ENCODE data around the gene ZNF322. TPM values are rescaled to one million over a fixed set of nuclear protein-coding genes. Genes with fewer than 3 reads are reported as not detected.

The ZNF322 gene
- total RNA-seq, 2 donors from 2014 or later: 10.2 to 13.8 TPM

DNA sequence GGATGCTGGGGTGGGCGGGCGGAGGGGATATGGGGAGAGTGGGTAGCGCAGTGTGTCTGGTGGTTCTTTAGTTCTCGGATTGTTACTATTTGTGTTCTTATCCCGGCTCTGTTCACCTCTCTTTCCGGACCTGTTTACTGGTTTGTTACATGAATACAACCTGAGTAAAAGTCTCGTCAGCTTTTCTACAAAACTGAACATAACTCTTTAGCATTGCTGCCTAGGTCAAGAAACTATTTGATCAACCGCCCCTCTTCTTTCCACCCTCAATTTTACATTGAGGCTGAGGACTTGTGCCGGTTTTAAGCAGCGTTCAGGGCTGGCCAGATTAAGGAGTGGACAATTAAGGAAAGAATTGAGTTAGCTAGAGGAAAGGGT lies 62.2 kb downstream of the ZNF322 start:
- Mint-ChIP-seq H3K36me3 (peaks cover 7 to 19% of the 10 kb centered on the region in 2 donors), H3K9me3 (no peaks in the 10 kb centered on the region), H3K27ac (no peak overlapping the region)
- ATAC-seq (no peak), DNase-seq (ENCODE audit: low spot score in 2 of 2) (no peak)

DNA sequence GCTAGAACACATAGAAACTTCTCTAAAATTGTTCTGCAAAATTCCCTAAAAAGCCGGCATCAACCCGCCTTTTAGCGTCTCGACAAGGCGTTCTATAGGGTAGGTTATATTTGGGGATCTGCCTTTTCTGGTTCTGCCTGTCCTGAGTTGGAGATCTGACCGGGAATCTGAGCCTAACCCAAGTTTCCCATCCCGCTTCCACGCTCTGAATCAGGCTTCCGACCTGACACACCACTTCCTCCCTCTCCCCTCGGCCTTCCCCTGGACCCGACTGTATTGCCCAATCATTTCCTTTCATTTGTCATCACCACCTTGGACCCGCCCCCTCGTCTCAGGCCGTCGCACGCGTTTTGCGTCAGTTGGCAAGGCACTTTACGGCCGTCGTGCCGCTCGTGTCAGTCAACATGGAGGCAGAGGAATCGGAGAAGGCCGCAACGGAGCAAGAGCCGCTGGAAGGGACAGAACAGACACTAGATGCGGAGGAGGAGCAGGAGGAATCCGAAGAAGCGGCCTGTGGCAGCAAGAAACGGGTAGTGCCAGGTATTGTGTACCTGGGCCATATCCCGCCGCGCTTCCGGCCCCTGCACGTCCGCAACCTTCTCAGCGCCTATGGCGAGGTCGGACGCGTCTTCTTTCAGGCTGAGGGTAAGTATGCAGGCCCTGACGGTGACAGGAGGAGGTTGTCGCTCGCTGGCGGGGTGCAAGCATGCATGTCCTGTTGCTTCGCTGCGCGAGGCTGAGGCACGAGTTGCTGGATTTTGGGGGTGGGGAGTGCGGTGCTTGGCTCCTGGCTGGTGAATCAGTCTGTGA lies 62.8 kb downstream of the ZNF322 start, which contains the start of gene ABT1:
TSS of gene ABT1 (plus strand) at position 375 of the 810 bp plus-strand sequence. CDS start at position 405, 30 bp downstream.
- DNase-seq (ENCODE audit: low spot score in 2 of 2) (peak; percentile 95 to 97), ATAC-seq (peak; percentile 78 to 82)
- Mint-ChIP-seq H3K27ac (no peak within 1 kb of the TSS), H3K36me3 (peaks cover 7 to 19% of the 10 kb centered on the region in 2 donors), H3K9me3 (no peaks in the 10 kb centered on the region)

DNA sequence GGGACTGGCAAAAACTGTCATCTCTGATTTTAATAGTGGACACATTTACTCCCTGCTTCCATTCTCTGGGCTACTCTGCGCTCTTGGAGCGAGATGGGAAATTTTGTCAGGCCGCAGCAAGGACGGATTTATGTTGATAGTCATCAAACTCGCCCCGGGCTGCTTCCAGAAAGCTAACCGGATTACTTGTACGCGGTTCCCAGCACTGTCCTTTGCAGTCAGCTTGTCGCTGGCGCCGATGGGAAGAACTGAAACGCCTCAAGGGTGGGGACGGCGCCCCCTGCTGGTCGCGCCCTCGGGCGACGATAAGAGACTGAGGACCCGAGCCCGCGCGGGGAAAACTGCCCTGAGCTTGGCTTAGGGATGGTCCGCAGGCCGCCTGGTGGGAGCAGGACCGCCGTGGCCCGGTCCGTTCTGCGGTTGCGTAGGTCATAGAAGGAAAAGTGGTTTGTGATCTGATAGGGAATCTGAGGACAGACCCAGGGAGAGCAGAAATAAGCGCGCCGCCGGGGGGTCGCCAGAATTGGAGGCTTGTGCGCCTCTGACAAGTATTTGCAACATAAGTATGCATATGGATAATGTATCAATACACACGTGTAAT lies 63.8 kb downstream of the ZNF322 start:
- no peak overlapping the region for H3K27ac Mint-ChIP-seq
- DNase-seq (ENCODE audit: low spot score in 2 of 2): peak; percentile 89 to 91
- no peaks in the 10 kb centered on the region for H3K9me3 Mint-ChIP-seq
- H3K36me3 Mint-ChIP-seq: peaks cover 7 to 19% of the 10 kb centered on the region in 2 donors
- peak; percentile 65 for ATAC-seq

DNA sequence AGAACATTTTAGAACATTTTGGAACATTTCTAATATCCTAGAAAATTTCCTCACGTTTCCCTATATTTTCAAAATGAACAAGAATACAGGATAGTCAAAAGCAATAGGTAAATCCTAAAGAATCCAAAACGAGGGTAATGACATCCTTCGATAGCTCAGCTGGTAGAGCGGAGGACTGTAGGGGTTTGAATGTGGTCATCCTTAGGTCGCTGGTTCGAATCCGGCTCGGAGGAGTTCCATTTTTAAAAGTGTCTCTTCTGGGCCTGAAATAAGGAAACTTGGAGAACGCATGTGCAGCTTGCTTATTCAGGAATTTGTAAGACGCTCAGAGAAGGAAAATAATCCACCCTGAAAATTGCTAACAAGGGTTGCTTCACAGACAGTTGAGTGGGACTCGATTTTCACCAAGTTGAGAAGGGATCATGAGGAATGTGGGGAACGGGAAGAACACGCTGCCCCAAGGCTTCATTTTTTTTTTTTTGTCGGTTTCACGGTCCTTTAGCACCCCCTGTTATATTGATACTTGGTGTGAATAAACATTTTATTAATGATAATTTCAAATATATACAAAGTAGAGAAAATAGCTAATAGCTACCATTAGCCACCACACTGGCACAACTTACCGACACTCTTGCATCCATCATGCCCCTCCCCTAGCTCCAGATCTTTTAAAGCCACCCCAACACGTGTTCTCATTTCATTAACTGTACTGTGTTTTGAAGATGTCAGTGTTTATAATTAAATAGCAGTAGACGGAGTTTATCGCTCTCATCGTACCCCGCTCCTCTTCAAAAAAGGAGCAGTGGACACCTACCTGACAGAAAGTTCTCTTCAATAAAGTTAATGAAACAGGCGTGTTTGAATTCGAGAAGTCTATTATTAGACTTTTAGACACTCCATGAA lies 64.6 kb downstream of the ZNF322 start:
- peak overlapping the region in 1 of 2 donors; percentile 64 for H3K27ac Mint-ChIP-seq
- H3K36me3 Mint-ChIP-seq: peaks cover 7 to 19% of the 10 kb centered on the region in 2 donors
- H3K9me3 Mint-ChIP-seq: no peaks in the 10 kb centered on the region
- ATAC-seq: no peak
- DNase-seq (ENCODE audit: low spot score in 2 of 2): peak in 1 of 2 donors; percentile 51

DNA sequence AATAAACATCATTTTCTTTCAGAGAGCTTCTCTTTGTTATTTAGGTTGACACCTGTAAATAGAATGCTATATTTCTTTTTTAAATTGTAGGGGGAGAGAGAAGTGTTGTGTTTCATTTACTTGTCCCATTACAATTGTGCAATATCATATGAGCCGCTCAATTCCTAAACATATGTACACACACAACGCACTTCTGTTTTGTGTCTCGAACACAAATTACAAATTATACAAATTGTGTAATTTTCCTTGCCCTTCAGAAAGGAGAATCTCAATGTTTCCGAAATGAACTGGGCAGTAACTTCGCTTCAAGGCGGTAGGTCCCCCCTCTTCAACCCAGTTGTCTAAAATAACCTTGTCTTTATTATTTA lies 65.4 kb downstream of the ZNF322 start:
- Mint-ChIP-seq H3K36me3 (peaks cover 7 to 12% of the 10 kb centered on the region in 2 donors), H3K27ac (peak overlapping the region in 1 of 2 donors; percentile 64), H3K9me3 (no peaks in the 10 kb centered on the region)
- no peak for DNase-seq (ENCODE audit: low spot score in 2 of 2)
- ATAC-seq: no peak

DNA sequence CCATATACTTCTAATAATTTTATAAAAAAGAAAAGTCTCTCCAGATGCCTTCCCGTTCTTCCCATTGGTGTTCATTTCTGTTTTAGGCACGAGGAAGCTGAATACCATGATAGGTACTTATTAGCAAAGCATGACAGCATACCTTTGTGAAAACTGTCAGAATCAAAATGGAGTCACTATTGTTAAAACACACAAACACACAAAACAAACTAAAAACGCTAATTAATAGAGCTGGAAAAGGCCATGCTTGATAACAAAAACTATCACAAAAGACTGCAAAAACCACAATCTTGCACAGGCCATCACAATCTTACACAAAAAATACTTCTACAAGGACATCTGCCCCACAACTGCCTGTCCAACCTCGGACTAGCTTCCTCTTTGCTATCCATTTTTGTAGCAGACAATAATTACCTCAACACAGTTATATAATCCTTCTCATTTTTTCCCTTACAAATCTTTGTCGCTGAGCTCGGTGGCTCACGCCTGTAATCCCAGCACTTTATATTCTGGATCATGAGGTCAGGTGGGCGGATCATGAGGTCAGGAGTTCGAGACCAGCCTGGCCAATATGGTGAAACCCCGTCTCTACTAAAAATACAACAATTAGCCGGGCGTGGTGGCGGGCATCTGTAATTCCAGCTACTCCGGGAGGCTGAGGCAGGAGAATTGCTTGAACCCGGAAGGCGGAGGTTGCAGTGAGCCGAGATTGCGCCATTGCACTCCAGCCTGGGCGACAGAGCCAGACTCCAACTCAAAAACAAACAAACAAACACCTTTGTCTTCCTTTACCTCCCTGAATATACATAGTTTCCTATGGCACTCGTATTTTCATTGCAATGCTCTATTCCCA lies 66.0 kb downstream of the ZNF322 start:
- Mint-ChIP-seq H3K27ac (no peak overlapping the region), H3K9me3 (no peaks in the 10 kb centered on the region), H3K36me3 (peaks cover 6 to 8% of the 10 kb centered on the region in 2 donors)
- ATAC-seq (no peak), DNase-seq (ENCODE audit: low spot score in 2 of 2) (no peak)

DNA sequence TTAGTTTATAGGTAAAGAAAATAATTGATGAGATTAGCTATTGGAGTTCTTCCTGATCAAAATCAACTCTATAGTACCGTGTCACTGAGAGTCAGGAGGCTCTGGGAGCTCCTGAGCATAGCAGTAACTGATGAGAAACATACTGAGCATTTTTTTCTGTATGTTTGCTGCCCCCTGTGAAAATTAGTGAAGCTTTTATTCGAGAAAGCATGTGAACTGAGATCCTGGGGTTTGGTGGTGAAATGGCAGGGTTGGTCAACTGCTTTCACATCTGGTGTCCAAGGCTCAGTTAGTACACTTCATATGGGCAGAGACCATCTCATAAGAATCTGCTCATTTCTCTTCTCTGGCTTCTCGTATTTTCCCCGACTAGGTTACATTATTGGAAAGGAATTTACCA lies 66.9 kb downstream of the ZNF322 start:
- Mint-ChIP-seq H3K27ac (no peak overlapping the region), H3K9me3 (no peaks in the 10 kb centered on the region), H3K36me3 (no peaks in the 10 kb centered on the region)
- ATAC-seq (no peak), DNase-seq (ENCODE audit: low spot score in 2 of 2) (no peak)

DNA sequence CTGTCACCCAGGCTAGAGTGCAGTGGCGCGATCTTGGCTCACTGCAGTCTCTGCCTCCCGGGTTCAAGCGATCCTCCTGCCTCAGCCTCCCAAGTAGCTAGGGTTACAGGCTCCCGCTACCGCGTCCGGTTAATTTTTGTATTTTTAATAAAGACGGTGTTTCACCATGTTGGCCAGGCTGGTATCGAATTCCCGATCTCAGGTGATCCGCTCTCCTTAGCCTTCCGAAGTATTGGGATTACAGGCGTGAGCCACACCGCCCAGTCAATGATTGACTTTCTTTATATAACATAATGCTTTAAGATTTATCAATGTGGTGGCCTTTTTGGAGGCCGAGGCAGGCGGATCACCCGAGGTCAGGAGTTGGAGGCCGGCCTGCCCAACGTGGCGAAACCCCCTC lies 70.6 kb downstream of the ZNF322 start:
- ATAC-seq (no peak), DNase-seq (ENCODE audit: low spot score in 2 of 2) (no peak)
- no peaks in the 10 kb centered on the region for H3K9me3 Mint-ChIP-seq
- H3K27ac Mint-ChIP-seq: no peak overlapping the region
- H3K36me3 Mint-ChIP-seq: no peaks in the 10 kb centered on the region

Other genes with a start within 250 kb of the ZNF322 start
- gene BTN3A3, start 219.2 kb downstream of the ZNF322 start, total RNA-seq: 10 to 100 TPM; 49.7 to 63.8 TPM
- 10 to 100 TPM; 21.8 to 37.0 TPM for gene BTN2A1, start 201.8 kb downstream of the ZNF322 start, total RNA-seq
- gene BTN1A1, start 159.4 kb downstream of the ZNF322 start, total RNA-seq: under 1 TPM in 1 of 2 donors, not detected in 1; 0.16 TPM
- gene HMGN4, start 121.4 kb downstream of the ZNF322 start, total RNA-seq: 10 to 100 TPM; 87.0 to 98.0 TPM
- 10 to 100 TPM; 20.3 to 28.2 TPM for gene ABT1, start 62.8 kb downstream of the ZNF322 start, total RNA-seq

Measured in activated naive CD4-positive, alpha-beta T cell treated with anti-CD3 and anti-CD28 coated beads, Interleukin-2, amount 50 U/mL, for 72 hours (primary cell).